LNCaP clone FGC (cell line): ENCODE results near the gene ENO4.
A peak's percentile ranks its signal among the peaks of the same experiment; 100 is the strongest.

Source experiments
- DNase-seq: peaks from one replicate; pipeline ENCODE4 v3.0.0-alpha.2; 2011; ENCODE audit warnings: low read depth
- H3K4me3 ChIP-seq: 2 replicates; pipeline ENCODE4 v1.5.1; 2011; ENCODE audit warnings: mild to moderate bottlenecking, low read depth, low read length, control low read depth
- TF ChIP-seq, protein P1 (sequence below): IDR thresholded peaks from 2 replicates; pipeline ENCODE4 v1.5.1; 2012; ENCODE audit warnings: mild to moderate bottlenecking; ENCODE audit not compliant: control insufficient read depth, insufficient read depth; ENCODE audit errors: extremely low read depth

ENO4 gene

DNA sequence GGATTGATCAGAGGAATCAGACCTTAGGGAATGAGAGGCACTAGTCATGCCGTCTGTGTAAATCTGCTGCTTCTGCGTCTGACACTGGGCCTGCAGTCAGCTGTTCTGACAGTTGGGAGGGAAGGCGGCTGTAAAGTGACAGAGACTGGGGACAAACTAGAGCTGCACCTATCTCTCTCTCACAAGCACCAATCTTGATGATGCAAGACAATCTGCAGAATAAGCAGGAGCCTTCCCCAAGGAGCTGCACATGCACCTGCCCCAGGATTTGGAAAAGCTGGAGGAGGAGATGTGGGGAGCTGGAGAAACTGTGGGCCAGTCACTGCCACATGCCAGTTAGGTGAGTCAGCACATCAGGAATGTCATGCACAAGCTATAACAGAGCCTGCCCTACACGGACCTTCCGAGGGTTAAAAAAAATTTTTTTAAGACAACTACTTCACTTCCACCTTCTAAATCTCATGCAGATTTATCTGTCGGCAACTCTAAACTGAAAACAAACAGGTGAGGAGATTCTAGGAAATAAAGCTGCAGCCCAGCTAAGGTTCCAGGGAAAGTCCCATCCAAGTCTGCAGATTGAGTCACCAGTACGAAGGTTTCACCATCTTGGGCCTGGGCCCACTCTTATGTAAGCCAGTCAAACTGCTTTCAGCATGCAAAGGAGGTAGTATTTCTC, 39.2 kb downstream of the ENO4 start:
- DNase-seq: peak; percentile 19
- TF ChIP-seq, protein P1, sequence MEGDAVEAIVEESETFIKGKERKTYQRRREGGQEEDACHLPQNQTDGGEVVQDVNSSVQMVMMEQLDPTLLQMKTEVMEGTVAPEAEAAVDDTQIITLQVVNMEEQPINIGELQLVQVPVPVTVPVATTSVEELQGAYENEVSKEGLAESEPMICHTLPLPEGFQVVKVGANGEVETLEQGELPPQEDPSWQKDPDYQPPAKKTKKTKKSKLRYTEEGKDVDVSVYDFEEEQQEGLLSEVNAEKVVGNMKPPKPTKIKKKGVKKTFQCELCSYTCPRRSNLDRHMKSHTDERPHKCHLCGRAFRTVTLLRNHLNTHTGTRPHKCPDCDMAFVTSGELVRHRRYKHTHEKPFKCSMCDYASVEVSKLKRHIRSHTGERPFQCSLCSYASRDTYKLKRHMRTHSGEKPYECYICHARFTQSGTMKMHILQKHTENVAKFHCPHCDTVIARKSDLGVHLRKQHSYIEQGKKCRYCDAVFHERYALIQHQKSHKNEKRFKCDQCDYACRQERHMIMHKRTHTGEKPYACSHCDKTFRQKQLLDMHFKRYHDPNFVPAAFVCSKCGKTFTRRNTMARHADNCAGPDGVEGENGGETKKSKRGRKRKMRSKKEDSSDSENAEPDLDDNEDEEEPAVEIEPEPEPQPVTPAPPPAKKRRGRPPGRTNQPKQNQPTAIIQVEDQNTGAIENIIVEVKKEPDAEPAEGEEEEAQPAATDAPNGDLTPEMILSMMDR: no peak
- no peak overlapping the region for H3K4me3 ChIP-seq

DNA sequence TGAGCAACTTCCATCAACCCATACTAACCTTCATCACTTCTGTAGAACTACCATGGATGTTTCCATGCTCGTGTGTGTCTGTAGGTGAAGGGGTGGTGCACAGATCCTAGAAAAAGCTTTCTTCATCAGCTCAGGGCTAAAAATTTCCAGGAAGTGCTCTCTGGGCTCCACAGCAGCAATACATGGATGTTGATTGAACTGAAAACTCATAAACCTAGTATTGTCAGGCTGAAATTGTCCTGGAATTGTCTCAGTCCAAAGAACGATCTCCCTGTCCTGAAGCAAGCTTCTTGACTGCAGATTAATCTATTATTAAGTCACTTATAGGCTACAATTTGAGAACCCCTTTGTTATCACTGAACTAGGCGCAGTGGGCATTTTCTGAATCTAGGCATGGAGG, 39.8 kb downstream of the ENO4 start:
- TF ChIP-seq, protein P1: no peak
- H3K4me3 ChIP-seq: no peak overlapping the region
- no peak for DNase-seq

DNA sequence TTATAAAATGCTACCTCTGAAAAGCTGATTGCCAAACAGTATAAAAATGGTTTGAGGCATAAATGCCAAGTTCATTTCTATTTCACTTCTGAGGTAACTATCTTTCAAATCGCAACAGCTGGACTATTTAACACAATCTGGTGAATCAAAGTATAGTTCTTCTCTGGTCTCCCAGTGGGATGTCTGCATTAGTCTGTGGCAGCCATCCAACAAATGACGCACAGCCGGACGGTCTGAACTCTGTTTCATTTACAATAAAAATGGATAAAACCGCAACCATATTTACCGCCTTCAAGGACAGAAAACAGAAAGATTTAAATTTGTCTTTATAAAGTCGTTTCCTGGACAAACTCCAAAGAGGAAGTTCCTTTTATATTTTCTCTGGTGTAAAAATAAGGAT, 41.9 kb downstream of the ENO4 start:
- TF ChIP-seq, protein P1: no peak
- H3K4me3 ChIP-seq: no peak overlapping the region
- DNase-seq: no peak

DNA sequence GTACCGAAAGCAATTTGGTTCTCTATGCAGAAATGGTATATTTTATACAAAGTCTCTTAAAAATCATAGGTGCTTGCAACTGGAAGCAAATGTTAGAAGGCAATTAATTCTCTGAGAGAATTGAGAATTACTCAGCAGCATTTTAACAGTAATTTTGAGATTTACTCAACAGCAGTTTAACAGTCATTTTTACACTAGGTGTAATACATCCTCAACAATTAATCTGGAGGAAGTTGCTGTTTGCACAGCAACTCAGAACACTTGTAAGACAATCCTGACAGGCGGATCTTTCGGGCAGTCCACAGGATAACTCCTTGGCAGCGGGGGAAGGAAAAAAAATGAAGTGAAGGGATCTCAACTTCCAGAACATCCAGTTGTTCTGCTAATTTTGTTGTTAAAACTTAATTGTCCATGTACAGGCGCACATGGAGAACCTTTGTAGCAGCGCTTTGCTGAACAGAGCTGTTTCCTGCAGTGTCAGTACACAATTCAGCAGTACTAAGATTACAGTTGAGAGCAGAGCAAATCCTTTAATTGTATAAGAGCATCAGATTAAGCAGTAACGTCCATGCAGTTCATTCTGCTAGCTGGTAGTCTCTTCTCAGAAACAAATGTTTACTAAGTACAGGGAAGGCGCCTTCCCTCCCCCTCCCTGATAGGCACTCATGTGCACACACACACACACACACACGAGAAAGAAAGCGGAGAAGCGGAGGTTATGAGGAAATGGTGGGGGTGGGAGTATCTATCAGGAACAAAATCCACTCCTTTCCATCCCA, 43.8 kb downstream of the ENO4 start:
- DNase-seq: peak; percentile 19
- H3K4me3 ChIP-seq: peak overlapping the region; percentile 17
- TF ChIP-seq, protein P1: no peak

DNA sequence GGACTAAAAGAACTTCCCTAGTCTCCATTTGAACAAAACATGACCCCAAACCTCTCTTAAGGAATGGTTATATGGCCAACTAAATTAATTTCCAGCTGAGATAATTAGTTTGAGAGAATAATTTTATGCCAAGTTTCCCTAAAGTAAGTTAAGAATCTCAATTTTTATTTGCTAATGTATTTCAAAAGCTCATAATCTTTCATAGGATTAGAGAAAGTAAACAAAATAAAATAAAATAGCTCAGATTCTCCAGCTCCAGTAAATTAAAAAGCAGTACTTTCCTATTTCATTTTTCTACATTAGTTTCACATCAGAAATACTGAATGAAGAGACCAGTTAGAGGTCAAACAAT, 44.4 kb downstream of the ENO4 start:
- DNase-seq: no peak
- TF ChIP-seq, protein P1: no peak
- peak overlapping the region; percentile 17 for H3K4me3 ChIP-seq

DNA sequence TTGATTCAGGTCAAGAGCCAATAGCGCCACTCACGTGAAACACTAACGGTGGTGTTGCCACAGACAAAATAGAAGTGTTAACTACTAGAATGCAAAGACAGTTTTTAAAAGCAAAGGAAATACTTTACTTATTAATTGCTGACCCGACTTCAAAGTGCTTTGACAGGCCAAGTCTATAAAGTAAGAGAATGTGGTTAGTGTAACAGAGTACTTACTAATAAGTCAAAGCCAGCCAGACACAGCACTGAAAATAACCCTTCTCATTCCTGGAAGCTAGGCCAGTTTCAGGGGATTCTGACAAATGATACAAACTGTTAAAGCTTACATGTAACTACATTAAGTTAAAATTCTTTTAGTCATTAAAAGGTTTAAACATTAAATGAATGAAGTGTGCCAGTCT, 50.3 kb downstream of the ENO4 start:
- TF ChIP-seq, protein P1: no peak
- H3K4me3 ChIP-seq: no peak overlapping the region
- DNase-seq: no peak

DNA sequence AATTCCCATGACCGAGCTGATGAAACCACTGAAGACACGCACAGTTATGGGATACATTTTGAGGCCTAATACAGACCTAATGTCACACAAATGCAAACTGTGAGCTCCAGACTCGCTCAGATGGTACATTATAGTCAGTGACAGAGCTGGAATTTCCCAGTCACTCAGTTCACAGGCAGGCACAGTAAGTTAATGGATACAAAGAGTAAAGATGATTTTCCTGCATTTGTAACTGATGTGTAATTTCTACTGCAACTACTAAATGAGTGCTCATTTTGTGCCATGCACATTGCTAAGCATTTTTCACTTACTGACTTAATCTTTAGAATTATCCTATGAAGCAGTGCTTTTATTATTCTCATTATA, 56.5 kb downstream of the ENO4 start:
- DNase-seq: no peak
- TF ChIP-seq, protein P1: no peak
- no peak overlapping the region for H3K4me3 ChIP-seq
